ENCODE data around the gene ZP3.
"Not testable (repeated sequence)": the region's sequence is repeated elsewhere in the genome, so short reads cannot be mapped to it uniquely, and the experiment has no call there.

- not testable (repeated sequence) for TF ChIP-seq NR2C1 (IDR thresholded peaks at IDR 0.05); POLR2AphosphoS5 (IDR thresholded peaks at IDR 0.05; ENCODE audit: low read length); FOS (IDR thresholded peaks at IDR 0.05; ENCODE audit: borderline replicate concordance, extremely low read depth, insufficient read length); MTA3 (IDR thresholded peaks at IDR 0.05; ENCODE audit: borderline replicate concordance, low read length); EZH2 (IDR thresholded peaks at IDR 0.05; ENCODE audit: borderline replicate concordance, control insufficient read depth, low read depth, low read length); POLR2A (IDR thresholded peaks at IDR 0.05; ENCODE audit: low read depth, low read length); DPF2 (IDR thresholded peaks at IDR 0.05); NKRF (conservative IDR thresholded peaks at IDR 0.05); TARDBP (IDR thresholded peaks at IDR 0.05; ENCODE audit: borderline replicate concordance); SUZ12 (IDR thresholded peaks at IDR 0.05; ENCODE audit: unreplicated experiment); SREBF2 (IDR thresholded peaks at IDR 0.05; ENCODE audit: low read length); EP300 (IDR thresholded peaks at IDR 0.05; ENCODE audit: borderline replicate concordance in 1 of 2, control insufficient read depth in 1 of 2, low read depth in 2 of 2, low read length in 2 of 2)
- TF ChIP-seq, protein P1, sequence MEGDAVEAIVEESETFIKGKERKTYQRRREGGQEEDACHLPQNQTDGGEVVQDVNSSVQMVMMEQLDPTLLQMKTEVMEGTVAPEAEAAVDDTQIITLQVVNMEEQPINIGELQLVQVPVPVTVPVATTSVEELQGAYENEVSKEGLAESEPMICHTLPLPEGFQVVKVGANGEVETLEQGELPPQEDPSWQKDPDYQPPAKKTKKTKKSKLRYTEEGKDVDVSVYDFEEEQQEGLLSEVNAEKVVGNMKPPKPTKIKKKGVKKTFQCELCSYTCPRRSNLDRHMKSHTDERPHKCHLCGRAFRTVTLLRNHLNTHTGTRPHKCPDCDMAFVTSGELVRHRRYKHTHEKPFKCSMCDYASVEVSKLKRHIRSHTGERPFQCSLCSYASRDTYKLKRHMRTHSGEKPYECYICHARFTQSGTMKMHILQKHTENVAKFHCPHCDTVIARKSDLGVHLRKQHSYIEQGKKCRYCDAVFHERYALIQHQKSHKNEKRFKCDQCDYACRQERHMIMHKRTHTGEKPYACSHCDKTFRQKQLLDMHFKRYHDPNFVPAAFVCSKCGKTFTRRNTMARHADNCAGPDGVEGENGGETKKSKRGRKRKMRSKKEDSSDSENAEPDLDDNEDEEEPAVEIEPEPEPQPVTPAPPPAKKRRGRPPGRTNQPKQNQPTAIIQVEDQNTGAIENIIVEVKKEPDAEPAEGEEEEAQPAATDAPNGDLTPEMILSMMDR (IDR thresholded peaks at IDR 0.05 in 2 of 3, conservative IDR thresholded peaks at IDR 0.05 in 1 of 3; ENCODE audit: control insufficient read depth in 2 of 3, extremely low read depth in 1 of 3, insufficient read depth in 1 of 3, low read depth in 3 of 3, low read length in 3 of 3), result not testable (repeated sequence)
Observed at GRCh38 chr7:76445577-76446008, 20.8 kb downstream of the ZP3 start.

All from GM12878 (cell line).